HEK293 (cell line): ENCODE measurements around the gene SLC20A1.
"Not testable (repeated sequence)": the region's sequence is repeated elsewhere in the genome, so short reads cannot be mapped to it uniquely, and the experiment has no call there.

Experiments
- CTCF ChIA-PET: fragments of 350-600 bp; formaldehyde crosslinking; extraction: SDS; loops from one replicate; lab custom pipeline; 2021; ENCODE audit warnings: antibody characterized with exemption; lab: Yijun Ruan, JAX
- POLR2A ChIA-PET: fragments of 300-600 bp; formaldehyde crosslinking; extraction: SDS; loops from one replicate; lab custom pipeline; 2020; ENCODE audit warnings: antibody characterized with exemption, inconsistent platforms; lab: Yijun Ruan, JAX
- H3K27ac ChIP-seq: fragments of 200-500 bp; sonication (Bioruptor generic); 2 replicates; pipeline ENCODE4 v1.5.1; 2014; ENCODE audit warnings: low read depth, low read length, control low read depth, inconsistent platforms; ENCODE audit errors: extremely low read depth
- H3K36me3 ChIP-seq, 2 experiments: fragments of 200-500 bp in 1 of 2; sonication (Bioruptor generic) in 1 of 2; 1 replicate in 1 of 2; 2 replicates in 1 of 2; pipeline ENCODE4 v1.5.1; 2014 to 2017; ENCODE audit warnings: inconsistent platforms in 2 of 2, low read length in 2 of 2; ENCODE audit not compliant: control insufficient read depth in 2 of 2, insufficient read depth in 1 of 2
- H3K4me1 ChIP-seq: fragments of 200-500 bp; sonication (Bioruptor generic); 2 replicates; pipeline ENCODE4 v1.5.1; 2014; ENCODE audit warnings: mild to moderate bottlenecking, low read length, inconsistent platforms; ENCODE audit not compliant: control insufficient read depth, insufficient read depth
- H3K4me3 ChIP-seq: 2 replicates; pipeline ENCODE4 v1.5.1; 2011; ENCODE audit warnings: low read depth, mild to moderate bottlenecking, control low read depth, low read length, moderate library complexity
- H3K9me3 ChIP-seq: fragments of 200-500 bp; sonication (Bioruptor generic); 2 replicates; pipeline ENCODE4 v1.5.1; 2014; ENCODE audit warnings: low read depth, low read length, inconsistent platforms; ENCODE audit not compliant: control insufficient read depth, insufficient read depth
- EGR2 ChIP-seq: fragments of 450-650 bp; formaldehyde crosslinking; IDR thresholded peaks from 2 replicates; pipeline ENCODE4 v1.5.1; 2016; ENCODE audit warnings: low read depth, missing biosample characterization, missing genetic modification characterization
- ZNF146 ChIP-seq: fragments of 450-650 bp; formaldehyde crosslinking; IDR thresholded peaks from 2 replicates; pipeline ENCODE4 v1.5.1; 2016; ENCODE audit warnings: missing biosample characterization, missing genetic modification characterization
- ZNF175 ChIP-seq: fragments of 450-650 bp; formaldehyde crosslinking; IDR thresholded peaks from 2 replicates; pipeline ENCODE4 v1.5.1; 2016; ENCODE audit warnings: missing biosample characterization, missing genetic modification characterization
- ZNF571 ChIP-seq: fragments of 450-650 bp; formaldehyde crosslinking; IDR thresholded peaks from 2 replicates; pipeline ENCODE4 v1.5.0; 2017; ENCODE audit warnings: missing biosample characterization, missing genetic modification characterization
- ZNF623 ChIP-seq: fragments of 450-650 bp; formaldehyde crosslinking; IDR thresholded peaks from 2 replicates; pipeline ENCODE4 v1.5.1; 2016; ENCODE audit warnings: missing biosample characterization, missing genetic modification characterization
- ZNF777 ChIP-seq: fragments of 450-650 bp; formaldehyde crosslinking; IDR thresholded peaks from 2 replicates; pipeline ENCODE4 v1.5.1; 2017; ENCODE audit warnings: missing biosample characterization, missing genetic modification characterization, borderline replicate concordance
- ZNF792 ChIP-seq: fragments of 450-650 bp; formaldehyde crosslinking; IDR thresholded peaks from 2 replicates; pipeline ENCODE4 v1.5.1; 2016; ENCODE audit warnings: missing biosample characterization, missing genetic modification characterization
- TF ChIP-seq, protein P1 (sequence below): fragments of 450-650 bp; formaldehyde crosslinking; IDR thresholded peaks from 2 replicates; pipeline ENCODE4 v1.5.1; 2016; ENCODE audit warnings: missing biosample characterization, missing genetic modification characterization, borderline replicate concordance
- TF ChIP-seq, protein P2 (sequence below): fragments of 450-650 bp; formaldehyde crosslinking; IDR thresholded peaks from 2 replicates; pipeline ENCODE4 v1.5.1; 2016; ENCODE audit warnings: missing biosample characterization, missing genetic modification characterization

The SLC20A1 gene

DNA sequence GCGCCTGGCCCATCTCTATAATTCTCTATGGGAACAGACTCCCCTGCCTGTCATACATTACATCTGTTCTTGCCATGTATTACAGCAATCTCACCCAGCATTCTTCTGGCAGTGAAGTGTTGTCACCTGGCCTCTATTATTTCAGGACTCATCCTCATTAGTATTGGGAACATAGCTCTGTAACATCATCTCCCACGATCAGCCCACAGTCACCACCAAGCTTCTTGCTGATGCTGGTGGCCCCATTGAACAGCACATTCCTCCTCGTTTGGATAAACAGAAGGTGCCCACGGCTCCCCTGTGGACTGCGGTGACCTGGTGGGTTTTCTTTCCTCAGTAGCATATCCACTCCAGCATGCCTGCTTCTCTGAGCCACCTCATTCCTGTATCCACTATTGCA, 39.8 kb upstream of the SLC20A1 start:
- CTCF ChIA-PET, result interaction anchor here (0.6 to 2.0 kb wide), 2 partner anchors 8 to 121 kb away, joined by 3 to 11 read pairs; no protein-coding TSS in a partner anchor
- TF ChIP-seq EGR2, result peak; percentile 27; the same call in 1 of the 2 replicates
- no peak for TF ChIP-seq ZNF571 (tag by site-specific recombination)
- TF ChIP-seq, all 188 proteins: peak for 1
- POLR2A ChIA-PET, result no interaction called here

DNA sequence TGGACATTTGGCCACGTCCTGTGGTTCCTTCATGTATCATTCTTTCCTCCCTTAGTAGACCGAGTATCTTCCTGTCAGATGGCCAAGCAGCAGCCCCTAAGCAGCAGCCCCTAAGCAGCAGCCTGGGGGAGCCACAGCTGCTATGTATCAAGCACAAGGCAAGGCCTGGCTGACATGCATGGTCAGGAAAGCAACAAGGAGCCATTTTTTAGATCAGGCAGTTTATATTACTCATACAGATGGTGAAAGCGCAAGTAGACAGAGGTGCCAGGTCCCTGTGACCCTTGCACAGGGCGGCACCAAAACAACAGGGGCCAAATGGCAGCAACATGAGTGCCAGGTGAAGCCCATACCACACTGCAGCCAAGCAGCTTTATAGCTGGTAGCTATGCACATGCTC, 39.2 kb upstream of the SLC20A1 start:
- TF ChIP-seq ZNF623 (tag by site-specific recombination) (no peak), ZNF792 (no peak), ZNF175 (no peak), ZNF777 (tag by site-specific recombination) (no peak)
- TF ChIP-seq, protein P1, sequence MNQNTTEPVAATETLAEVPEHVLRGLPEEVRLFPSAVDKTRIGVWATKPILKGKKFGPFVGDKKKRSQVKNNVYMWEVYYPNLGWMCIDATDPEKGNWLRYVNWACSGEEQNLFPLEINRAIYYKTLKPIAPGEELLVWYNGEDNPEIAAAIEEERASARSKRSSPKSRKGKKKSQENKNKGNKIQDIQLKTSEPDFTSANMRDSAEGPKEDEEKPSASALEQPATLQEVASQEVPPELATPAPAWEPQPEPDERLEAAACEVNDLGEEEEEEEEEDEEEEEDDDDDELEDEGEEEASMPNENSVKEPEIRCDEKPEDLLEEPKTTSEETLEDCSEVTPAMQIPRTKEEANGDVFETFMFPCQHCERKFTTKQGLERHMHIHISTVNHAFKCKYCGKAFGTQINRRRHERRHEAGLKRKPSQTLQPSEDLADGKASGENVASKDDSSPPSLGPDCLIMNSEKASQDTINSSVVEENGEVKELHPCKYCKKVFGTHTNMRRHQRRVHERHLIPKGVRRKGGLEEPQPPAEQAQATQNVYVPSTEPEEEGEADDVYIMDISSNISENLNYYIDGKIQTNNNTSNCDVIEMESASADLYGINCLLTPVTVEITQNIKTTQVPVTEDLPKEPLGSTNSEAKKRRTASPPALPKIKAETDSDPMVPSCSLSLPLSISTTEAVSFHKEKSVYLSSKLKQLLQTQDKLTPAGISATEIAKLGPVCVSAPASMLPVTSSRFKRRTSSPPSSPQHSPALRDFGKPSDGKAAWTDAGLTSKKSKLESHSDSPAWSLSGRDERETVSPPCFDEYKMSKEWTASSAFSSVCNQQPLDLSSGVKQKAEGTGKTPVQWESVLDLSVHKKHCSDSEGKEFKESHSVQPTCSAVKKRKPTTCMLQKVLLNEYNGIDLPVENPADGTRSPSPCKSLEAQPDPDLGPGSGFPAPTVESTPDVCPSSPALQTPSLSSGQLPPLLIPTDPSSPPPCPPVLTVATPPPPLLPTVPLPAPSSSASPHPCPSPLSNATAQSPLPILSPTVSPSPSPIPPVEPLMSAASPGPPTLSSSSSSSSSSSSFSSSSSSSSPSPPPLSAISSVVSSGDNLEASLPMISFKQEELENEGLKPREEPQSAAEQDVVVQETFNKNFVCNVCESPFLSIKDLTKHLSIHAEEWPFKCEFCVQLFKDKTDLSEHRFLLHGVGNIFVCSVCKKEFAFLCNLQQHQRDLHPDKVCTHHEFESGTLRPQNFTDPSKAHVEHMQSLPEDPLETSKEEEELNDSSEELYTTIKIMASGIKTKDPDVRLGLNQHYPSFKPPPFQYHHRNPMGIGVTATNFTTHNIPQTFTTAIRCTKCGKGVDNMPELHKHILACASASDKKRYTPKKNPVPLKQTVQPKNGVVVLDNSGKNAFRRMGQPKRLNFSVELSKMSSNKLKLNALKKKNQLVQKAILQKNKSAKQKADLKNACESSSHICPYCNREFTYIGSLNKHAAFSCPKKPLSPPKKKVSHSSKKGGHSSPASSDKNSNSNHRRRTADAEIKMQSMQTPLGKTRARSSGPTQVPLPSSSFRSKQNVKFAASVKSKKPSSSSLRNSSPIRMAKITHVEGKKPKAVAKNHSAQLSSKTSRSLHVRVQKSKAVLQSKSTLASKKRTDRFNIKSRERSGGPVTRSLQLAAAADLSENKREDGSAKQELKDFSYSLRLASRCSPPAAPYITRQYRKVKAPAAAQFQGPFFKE (tag by site-specific recombination), result no peak
- TF ChIP-seq, protein P2, sequence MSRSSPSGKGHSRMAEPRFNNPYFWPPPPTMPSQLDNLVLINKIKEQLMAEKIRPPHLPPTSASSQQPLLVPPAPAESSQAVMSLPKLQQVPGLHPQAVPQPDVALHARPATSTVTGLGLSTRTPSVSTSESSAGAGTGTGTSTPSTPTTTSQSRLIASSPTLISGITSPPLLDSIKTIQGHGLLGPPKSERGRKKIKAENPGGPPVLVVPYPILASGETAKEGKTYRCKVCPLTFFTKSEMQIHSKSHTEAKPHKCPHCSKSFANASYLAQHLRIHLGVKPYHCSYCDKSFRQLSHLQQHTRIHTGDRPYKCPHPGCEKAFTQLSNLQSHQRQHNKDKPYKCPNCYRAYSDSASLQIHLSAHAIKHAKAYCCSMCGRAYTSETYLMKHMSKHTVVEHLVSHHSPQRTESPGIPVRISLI (tag by site-specific recombination), result no peak
- ChIA-PET POLR2A (no interaction called here), CTCF (interaction anchor here (0.6 to 1.1 kb wide), 3 partner anchors 8 to 120 kb away, joined by 3 to 6 read pairs (median 4); no protein-coding TSS in a partner anchor)
- H3K36me3 ChIP-seq, result no peaks in the 10 kb centered on the region
- no peaks in the 10 kb centered on the region for H3K4me1 ChIP-seq
- H3K4me3 ChIP-seq, result no peak overlapping the region
- no peak overlapping the region for H3K27ac ChIP-seq
- no peaks in the 10 kb centered on the region for H3K9me3 ChIP-seq

More for the DNA sequence above, 39.8 kb upstream of the SLC20A1 start:
- Histone ChIP-seq H3K27ac (no peak overlapping the region), H3K4me1 (no peaks in the 10 kb centered on the region), H3K4me3 (no peak overlapping the region), H3K36me3 (no peaks in the 10 kb centered on the region), H3K9me3 (no peaks in the 10 kb centered on the region)

DNA sequence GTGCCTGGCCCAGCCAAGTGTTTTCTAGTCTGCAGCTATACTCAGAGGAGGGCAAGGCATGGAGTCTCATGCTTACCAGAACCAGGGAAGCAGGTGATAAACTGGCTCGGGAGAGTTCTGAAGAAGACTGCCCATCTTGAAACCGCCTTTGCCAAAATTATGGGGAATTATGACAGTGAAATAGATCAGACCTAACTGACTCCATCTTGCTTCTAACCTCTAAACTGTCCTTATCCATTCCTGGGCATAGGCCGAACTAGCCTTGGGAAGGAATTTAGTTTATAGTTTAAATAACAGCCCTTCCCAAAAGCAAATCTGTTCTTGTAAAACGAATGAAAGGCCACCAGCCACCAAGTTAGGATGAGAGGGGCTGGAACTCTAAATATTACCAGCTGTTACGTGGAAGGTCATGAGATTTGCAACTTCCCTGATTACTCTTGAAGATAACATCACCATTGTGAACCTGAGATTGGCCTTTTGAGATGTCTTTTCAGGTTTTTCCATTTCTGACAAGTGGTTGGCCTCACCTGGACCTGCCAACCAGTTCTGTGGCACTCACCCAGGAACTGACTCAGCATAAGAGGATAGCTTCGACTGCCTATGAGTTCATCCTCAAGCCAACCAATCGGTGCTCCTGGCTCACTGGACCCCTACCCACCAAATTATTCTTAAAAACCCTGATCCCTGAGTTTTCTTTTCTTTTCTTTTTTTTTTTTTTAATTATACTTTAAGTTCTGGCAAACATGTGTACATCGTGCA, 37.9 kb upstream of the SLC20A1 start:
- no peak overlapping the region for H3K4me3 ChIP-seq
- no peak overlapping the region for H3K27ac ChIP-seq
- no peak for TF ChIP-seq ZNF146 (tag by site-specific recombination)
- TF ChIP-seq, all 188 proteins: peak for 0
- Histone ChIP-seq H3K4me1 (no peaks in the 10 kb centered on the region), H3K36me3 (no peaks in the 10 kb centered on the region), H3K9me3 (no peaks in the 10 kb centered on the region)
- ChIA-PET CTCF (interaction anchor here (0.7 to 1.1 kb wide), 2 partner anchors 117 to 118 kb away, joined by 3 to 6 read pairs; no protein-coding TSS in a partner anchor), POLR2A (no interaction called here)

DNA sequence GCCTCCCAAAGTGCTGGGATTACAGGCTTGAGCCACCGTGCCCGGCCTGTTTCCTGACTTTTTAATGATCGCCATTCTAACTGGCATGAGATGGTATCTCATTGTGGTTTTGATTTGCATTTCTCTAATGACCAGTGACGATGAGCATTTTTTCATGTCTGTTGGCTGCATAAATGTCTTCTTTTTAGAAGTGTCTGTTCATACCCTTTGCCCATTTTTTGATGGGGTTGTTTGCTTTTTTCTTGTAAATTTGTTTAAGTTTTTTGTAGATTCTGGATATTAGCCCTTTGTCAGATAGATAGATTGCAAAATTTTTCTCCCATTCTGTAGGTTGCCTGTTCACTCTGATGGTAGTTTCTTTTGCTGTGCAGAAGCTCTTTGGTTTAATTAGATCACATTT, 36.4 kb upstream of the SLC20A1 start:
- POLR2A ChIA-PET, H3K4me1 ChIP-seq: not testable (repeated sequence)

More for the DNA sequence above, 36.4 kb upstream of the SLC20A1 start:
- CTCF ChIA-PET, result interaction anchor here (0.9 kb wide), 1 partner anchor 14 kb away, joined by 3 read pairs; no protein-coding TSS in a partner anchor
- not testable (repeated sequence) for H3K4me3 ChIP-seq, H3K36me3 ChIP-seq, H3K9me3 ChIP-seq, H3K27ac ChIP-seq
